ENCODE results near the gene SRPX.

GRCh38 chrX:38099688-38100087 is 121.0 kb downstream of the SRPX start:
- no peak for TF ChIP-seq CTCF (IDR thresholded peaks at IDR 0.05)
- no peak for TF ChIP-seq ZFX (IDR thresholded peaks at IDR 0.05; ENCODE audit: borderline replicate concordance)
